Brain microvascular endothelial cell (primary cell): ENCODE results near the gene KNDC1.
"Not testable (repeated sequence)": the region's sequence is repeated elsewhere in the genome, so short reads cannot be mapped to it uniquely, and the experiment has no call there.

Experiments
- DNase-seq: peaks from one replicate; pipeline ENCODE4 v3.0.0-alpha.2; 2020
- H3K27ac ChIP-seq: fragments of 250-450 bp; sonication (Bioruptor Pico); 2 replicates; pipeline ENCODE4 v1.5.1; 2020; ENCODE audit warnings: mild to moderate bottlenecking, moderate library complexity
- H3K27me3 ChIP-seq: fragments of 250-450 bp; sonication (Bioruptor Pico); replicated peaks from 2 replicates; pipeline ENCODE4 v1.5.1; 2020; ENCODE audit warnings: mild to moderate bottlenecking
- H3K36me3 ChIP-seq: fragments of 250-450 bp; sonication (Bioruptor Pico); replicated peaks from 2 replicates; pipeline ENCODE4 v1.5.1; 2020; ENCODE audit warnings: mild to moderate bottlenecking
- H3K4me3 ChIP-seq: 2 replicates; pipeline ENCODE4 v1.5.1; 2011; ENCODE audit warnings: low read depth, mild to moderate bottlenecking, control low read depth, low read length, moderate library complexity
- in situ Hi-C: cut with HindIII; loops from 2 replicates; pipeline ENCODE4 v1.10.0; 2017; ENCODE audit warnings: low sequenced_read_pairs, low pct_ligation_motif_present
- TF ChIP-seq, protein P1 (sequence below): IDR thresholded peaks from 2 replicates; pipeline ENCODE4 v1.5.1; 2011; ENCODE audit warnings: low read depth, mild to moderate bottlenecking, moderate library complexity, low read length, control low read depth, inconsistent platforms; ENCODE audit errors: missing control alignments

The KNDC1 gene

DNA sequence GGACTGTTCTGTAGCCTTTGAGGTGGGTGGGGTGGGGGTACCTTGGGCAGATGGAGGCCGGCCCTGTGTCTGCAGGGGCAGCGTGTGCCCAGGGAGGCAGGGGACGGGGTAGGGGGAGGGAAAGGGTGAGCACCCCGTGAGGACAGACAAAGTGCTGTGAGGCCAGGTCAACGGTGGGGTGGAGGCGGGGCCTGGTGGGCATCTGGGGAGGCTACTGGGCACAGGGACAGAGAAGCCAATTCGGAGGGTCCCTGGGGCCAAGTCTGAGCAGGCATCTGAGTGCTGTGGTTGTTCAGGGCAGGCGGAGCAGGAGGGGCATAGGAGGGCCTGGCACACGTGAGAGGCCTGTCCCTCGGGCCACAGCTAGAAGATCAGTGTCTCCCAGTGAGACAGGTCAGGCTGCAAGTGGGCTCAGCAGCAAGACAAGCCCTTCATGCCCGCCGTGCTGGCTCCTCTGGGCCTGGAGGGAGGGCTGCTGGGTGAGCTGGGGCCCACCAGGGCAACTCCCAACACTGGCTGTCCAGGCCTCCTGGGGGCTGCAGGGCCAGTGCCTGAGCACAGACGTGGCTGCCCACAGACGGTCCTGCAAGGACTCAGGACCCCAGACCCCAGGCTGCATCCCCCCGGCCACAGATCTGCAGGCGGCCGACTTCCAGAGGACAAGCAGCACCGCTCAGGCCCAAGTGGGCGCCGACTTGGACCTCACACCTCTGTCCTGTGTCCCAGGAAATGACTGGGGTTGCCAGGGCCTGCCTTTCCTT lies 26.4 kb upstream of the KNDC1 start:
- in situ Hi-C loops = no loop called here
- no peak overlapping the region for H3K4me3 ChIP-seq

DNA sequence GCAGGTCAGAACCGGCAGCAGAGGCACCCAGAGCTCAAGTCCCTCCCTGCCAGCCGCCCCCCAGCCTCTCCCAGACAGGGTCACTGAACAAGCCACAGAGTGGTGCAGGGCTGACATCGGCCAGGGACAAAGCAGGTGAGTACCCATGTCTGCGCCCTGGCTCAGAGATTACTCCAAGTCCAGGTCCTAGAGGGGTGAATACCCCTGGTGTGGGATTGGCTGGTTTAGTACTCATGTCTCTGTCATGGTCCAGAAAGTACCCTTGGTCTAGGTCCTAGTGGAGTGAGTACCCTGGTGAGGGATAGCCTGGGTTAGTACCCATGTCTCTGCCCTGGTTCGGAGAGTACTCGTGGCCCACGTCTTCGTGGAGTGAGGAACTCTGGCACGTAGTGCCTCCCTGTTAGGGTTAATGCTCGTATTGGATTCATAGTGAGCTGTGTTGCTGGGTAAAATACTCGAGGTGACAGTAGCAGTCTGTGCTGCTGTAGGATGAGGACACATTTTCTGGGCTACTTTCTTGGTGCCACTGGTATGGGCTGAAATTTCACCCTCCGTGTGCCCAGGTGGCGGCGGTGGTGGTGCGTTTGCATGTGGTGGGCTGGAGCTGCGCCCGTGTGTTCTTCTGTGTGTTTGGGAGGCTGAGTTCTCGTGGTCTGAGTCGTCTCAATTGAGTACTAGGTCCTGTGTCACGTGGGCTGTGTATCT lies 25.5 kb upstream of the KNDC1 start:
- H3K4me3 ChIP-seq = no peak overlapping the region
- no peaks in the 10 kb centered on the region for H3K27me3 ChIP-seq
- TF ChIP-seq, protein P1, sequence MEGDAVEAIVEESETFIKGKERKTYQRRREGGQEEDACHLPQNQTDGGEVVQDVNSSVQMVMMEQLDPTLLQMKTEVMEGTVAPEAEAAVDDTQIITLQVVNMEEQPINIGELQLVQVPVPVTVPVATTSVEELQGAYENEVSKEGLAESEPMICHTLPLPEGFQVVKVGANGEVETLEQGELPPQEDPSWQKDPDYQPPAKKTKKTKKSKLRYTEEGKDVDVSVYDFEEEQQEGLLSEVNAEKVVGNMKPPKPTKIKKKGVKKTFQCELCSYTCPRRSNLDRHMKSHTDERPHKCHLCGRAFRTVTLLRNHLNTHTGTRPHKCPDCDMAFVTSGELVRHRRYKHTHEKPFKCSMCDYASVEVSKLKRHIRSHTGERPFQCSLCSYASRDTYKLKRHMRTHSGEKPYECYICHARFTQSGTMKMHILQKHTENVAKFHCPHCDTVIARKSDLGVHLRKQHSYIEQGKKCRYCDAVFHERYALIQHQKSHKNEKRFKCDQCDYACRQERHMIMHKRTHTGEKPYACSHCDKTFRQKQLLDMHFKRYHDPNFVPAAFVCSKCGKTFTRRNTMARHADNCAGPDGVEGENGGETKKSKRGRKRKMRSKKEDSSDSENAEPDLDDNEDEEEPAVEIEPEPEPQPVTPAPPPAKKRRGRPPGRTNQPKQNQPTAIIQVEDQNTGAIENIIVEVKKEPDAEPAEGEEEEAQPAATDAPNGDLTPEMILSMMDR = no peak
- no peak for DNase-seq
- no peaks in the 10 kb centered on the region for H3K36me3 ChIP-seq
- in situ Hi-C loops = no loop called here
- H3K27ac ChIP-seq = no peak overlapping the region

More for the DNA sequence above, 26.4 kb upstream of the KNDC1 start:
- no peaks in the 10 kb centered on the region for H3K27me3 ChIP-seq
- TF ChIP-seq, protein P1 = no peak
- no peak for DNase-seq
- no peaks in the 10 kb centered on the region for H3K36me3 ChIP-seq
- no peak overlapping the region for H3K27ac ChIP-seq

DNA sequence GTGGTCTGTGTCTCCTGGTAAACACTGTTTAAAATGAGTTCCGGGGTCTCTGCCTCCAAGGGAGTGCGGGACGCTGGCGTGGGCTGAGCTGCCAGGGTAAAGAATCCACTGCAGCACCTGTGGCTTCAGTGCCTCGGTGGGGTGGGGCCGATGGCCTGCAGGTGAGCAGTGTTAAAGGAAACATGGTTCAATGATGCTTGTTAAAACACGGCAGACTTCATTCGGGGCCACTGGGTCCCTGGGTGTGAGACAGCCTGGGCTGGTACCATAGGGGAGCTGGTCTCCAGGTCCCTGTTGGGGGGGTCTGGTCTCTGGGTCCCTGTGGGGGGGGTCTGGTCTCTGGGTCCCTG lies 24.9 kb upstream of the KNDC1 start:
- DNase-seq = no peak
- in situ Hi-C loops = no loop called here
- Histone ChIP-seq H3K27me3 (no peaks in the 10 kb centered on the region), H3K36me3 (no peaks in the 10 kb centered on the region), H3K4me3 (no peak overlapping the region), H3K27ac (no peak overlapping the region)
- TF ChIP-seq, protein P1 = no peak

DNA sequence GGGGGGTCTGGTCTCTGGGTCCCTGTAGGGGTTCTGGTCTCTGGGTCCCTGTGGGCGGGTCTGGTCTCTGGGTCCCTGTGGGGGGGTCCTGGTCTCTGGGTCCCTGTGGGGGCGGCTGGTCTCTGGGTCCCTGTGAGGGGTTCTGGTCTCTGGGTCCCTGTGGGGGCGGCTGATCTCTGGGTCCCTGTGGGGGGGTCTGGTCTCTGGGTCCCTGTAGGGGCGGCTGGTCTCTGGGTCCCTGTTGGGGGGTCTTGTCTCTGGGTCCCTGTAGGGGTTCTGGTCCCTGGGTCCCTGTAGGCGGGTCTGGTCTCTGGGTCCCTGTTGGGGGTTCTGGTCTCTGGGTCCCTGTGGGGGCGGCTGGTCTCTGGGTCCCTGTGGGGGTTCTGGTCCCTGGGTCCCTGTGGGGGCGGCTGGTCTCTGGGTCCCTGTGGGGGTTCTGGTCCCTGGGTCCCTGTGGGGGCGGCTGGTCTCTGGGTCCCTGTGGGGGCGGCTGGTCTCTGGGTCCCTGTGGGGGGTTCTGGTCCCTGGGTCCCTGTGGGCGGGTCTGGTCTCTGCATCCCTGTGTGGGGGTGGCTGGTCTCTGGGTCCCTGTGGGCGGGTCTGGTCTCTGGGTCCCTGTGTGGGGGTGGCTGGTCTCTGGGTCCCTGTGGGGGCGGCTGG lies 22.4 kb upstream of the KNDC1 start:
- H3K27me3 ChIP-seq, in situ Hi-C loops, DNase-seq: not testable (repeated sequence)

DNA sequence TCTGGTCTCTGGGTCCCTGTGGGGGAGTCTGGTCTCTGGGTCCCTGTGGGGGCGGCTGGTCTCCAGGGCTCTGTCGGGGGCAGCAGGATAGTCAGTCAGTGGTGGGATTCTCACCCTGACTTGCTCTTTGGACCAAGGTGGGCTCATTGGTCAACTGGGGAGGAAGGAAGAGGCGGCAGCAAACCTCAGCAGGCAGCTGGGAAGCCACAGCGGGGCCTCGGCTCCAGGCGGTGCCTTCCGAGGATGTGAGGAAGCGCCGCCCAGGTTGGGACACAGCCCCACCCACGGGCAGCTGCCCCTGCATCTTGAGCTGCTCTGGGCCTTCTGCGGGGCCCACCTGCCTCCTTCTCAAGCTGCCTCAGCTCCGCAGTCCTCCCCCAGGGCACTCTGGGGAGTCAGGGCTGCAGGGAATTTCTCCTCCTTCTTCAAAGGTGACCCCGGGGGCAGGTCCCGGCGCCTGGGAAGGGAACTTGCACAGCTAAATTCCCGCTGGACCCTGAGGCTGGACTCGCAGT lies 20.4 kb upstream of the KNDC1 start:
- no peak for DNase-seq
- no peak overlapping the region for H3K4me3 ChIP-seq
- in situ Hi-C loops = no loop called here

More for the DNA sequence above, 22.4 kb upstream of the KNDC1 start:
- H3K36me3 ChIP-seq, H3K27ac ChIP-seq, H3K4me3 ChIP-seq: not testable (repeated sequence)

More for the DNA sequence above, 20.4 kb upstream of the KNDC1 start:
- TF ChIP-seq, protein P1 = no peak
- Histone ChIP-seq H3K36me3 (no peaks in the 10 kb centered on the region), H3K27ac (no peak overlapping the region), H3K27me3 (no peaks in the 10 kb centered on the region)
